GM12873 (cell line): ENCODE measurements around the gene DPH2.
A peak's percentile ranks its signal among the peaks of the same experiment; 100 is the strongest.

Experiments
- CTCF ChIP-seq: IDR thresholded peaks from 2 replicates; pipeline ENCODE4 v1.5.1; 2012; ENCODE audit warnings: low read depth, mild to moderate bottlenecking, moderate library complexity, low read length, control low read depth; ENCODE audit not compliant: insufficient read depth; ENCODE audit errors: missing control alignments

The DPH2 gene

GRCh38 chr1:43987159-43987902, 17.5 kb downstream of the DPH2 start:
- TF ChIP-seq CTCF = no peak

GRCh38 chr1:43990271-43991199, 20.7 kb downstream of the DPH2 start:
- peak; percentile 18 for TF ChIP-seq CTCF

- TF ChIP-seq CTCF = no peak
These were observed 21.3 kb downstream of the DPH2 start for GRCh38 chr1:43991200-43991475.

- no peak for TF ChIP-seq CTCF
These were observed 21.8 kb downstream of the DPH2 start, which contains the start of gene CCDC24 for GRCh38 chr1:43991476-43992231. Gene CCDC24, plus strand, starts transcription at chr1:43991599. Its CDS starts 280 bp downstream, at chr1:43991879.

- no peak for TF ChIP-seq CTCF
These were observed 22.6 kb downstream of the DPH2 start for GRCh38 chr1:43992232-43992995.

GRCh38 chr1:43993206-43993914, 23.6 kb downstream of the DPH2 start:
- TF ChIP-seq CTCF = no peak
